Right lobe of liver (tissue), 6 donors: ENCODE results near the gene SMIM36. TPM values are rescaled to one million over a fixed set of nuclear protein-coding genes. Genes with fewer than 3 reads are reported as not detected.

Experiments
- ATAC-seq, 4 donors: fragments of 200-7000 bp; cut with Tn5 transposase; one replicate each; pipeline ENCODE4 v1.9.1; 2020; ENCODE audit warnings: mild to moderate bottlenecking in 4 of 4, moderate library complexity in 4 of 4
- DNase-seq, 3 donors: peaks; one replicate each; pipeline ENCODE4 v3.0.0-alpha.2; 2020
- H3K27ac ChIP-seq, 3 donors: fragments of 200-600 bp; one replicate each; pipeline ENCODE4 v1.8.0; 2022
- H3K27me3 ChIP-seq, 2 donors: fragments of 200-600 bp; one replicate each; pipeline ENCODE4 v1.8.0; 2022
- H3K36me3 ChIP-seq, 4 donors: fragments of 200-600 bp; sonication (generic) in 1 of 4; one replicate each; pipeline versions ENCODE4 v1.5.1 to v1.8.0; 2017 to 2022; ENCODE audit warnings: control low read depth in 1 of 4
- H3K4me1 ChIP-seq, 4 donors: fragments of 200-600 bp; sonication (generic) in 1 of 4; one replicate each; pipeline versions ENCODE4 v1.5.1 to v1.8.0; 2017 to 2022; ENCODE audit warnings: control low read depth in 1 of 4
- H3K4me3 ChIP-seq, 3 donors: fragments of 200-600 bp; one replicate each; pipeline ENCODE4 v1.8.0; 2022
- H3K9me3 ChIP-seq, 4 donors: fragments of 200-600 bp; sonication (generic) in 1 of 4; one replicate each; pipeline versions ENCODE4 v1.5.1 to v1.8.0; 2017 to 2022; ENCODE audit warnings: control low read depth in 1 of 4
- POLR2A ChIP-seq: fragments of 450-650 bp; IDR thresholded peaks from one replicate; pipeline ENCODE4 v1.6.1; 2017; ENCODE audit warnings: antibody characterized with exemption, mild to moderate bottlenecking
- WGBS: methylation state at CpG from one replicate; pipeline ENCODE4 v1.1.6; 2018; ENCODE audit warnings: low coverage, low lambda C conversion rate; ENCODE audit not compliant: insufficient coverage; ENCODE audit errors: missing lambda C conversion rate; 5-methylcytosine and 5-hydroxymethylcytosine counted together
- intact Hi-C, 2 donors: fragments of 100-400 bp; cut with DNase I; formaldehyde crosslinking; loops; one replicate each; pipeline versions ENCODE4 v1.11.2 to v1.14.1; 2022
- total RNA-seq, 6 experiments: library from RNA; depleted of rRNA in 2 of 6; stranded (reverse); fragments of >200 nt in 2 of 6; fragmentation: NEBNext Ultra II Directional in 3 of 6; extraction: Animal tissue kit (Norgen Biotek cat#: 25700) in 3 of 6; gene quantifications; one replicate each; pipeline versions ENCODE4 v1.1.0 to v1.2.4, GENCODE V29; 2016 to 2023
- TF ChIP-seq, protein P1 (sequence below), 4 donors: fragments of 200-600 bp in 3 of 4; fragments of 450-650 bp in 1 of 4; IDR thresholded peaks; one replicate each; pipeline versions ENCODE4 v1.5.1 to v1.8.0; 2016 to 2022; ENCODE audit warnings: antibody characterized with exemption in 4 of 4, mild to moderate bottlenecking in 2 of 4
- donor health status: DM: no; HTN: yes; CAD: no.
- donor health status: DM: no; HTN: no; CAD: no.
- donor health status: DM: no; HTN: no; CAD: no.
- donor health status: DM: no; HTN: yes; CAD: no.
- donor health status: DM: no; HTN: yes; CAD: no.

Gene SMIM36
- total RNA-seq, 6 experiments from 2014 or later = not detected

DNA sequence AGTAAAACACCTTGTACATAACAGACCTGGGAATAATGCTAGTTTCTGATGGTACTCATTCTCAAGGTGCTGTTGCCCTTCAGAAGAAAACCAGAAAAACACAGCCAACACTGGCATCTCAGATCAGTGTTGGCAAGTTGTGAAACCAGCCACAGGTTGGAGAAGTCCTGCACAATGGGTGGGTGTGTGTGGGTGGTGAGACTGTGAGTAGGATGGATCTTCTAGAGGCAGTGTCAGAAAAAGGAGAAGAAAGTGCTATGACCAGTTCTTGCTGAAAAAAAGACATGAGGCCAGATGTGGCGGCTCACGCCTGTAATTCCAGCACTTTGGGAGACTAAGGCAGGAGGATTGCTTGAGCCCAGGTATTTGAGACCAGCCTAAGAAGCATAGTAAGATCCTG is 35.2 kb upstream of the SMIM36 start:
- no peak for TF ChIP-seq POLR2A
- TF ChIP-seq, protein P1, sequence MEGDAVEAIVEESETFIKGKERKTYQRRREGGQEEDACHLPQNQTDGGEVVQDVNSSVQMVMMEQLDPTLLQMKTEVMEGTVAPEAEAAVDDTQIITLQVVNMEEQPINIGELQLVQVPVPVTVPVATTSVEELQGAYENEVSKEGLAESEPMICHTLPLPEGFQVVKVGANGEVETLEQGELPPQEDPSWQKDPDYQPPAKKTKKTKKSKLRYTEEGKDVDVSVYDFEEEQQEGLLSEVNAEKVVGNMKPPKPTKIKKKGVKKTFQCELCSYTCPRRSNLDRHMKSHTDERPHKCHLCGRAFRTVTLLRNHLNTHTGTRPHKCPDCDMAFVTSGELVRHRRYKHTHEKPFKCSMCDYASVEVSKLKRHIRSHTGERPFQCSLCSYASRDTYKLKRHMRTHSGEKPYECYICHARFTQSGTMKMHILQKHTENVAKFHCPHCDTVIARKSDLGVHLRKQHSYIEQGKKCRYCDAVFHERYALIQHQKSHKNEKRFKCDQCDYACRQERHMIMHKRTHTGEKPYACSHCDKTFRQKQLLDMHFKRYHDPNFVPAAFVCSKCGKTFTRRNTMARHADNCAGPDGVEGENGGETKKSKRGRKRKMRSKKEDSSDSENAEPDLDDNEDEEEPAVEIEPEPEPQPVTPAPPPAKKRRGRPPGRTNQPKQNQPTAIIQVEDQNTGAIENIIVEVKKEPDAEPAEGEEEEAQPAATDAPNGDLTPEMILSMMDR (IDR thresholded peaks at IDR 0.05) = no peak
- no peak for DNase-seq
- WGBS = 94% methylated on average over 2 of the region's 2 CpGs
- Histone ChIP-seq H3K9me3 (no peaks in the 10 kb centered on the region), H3K27ac (no peak overlapping the region), H3K27me3 (no peaks in the 10 kb centered on the region), H3K4me3 (no peak overlapping the region), H3K4me1 (no peaks in the 10 kb centered on the region), H3K36me3 (no peaks in the 10 kb centered on the region)
- ATAC-seq = no peak
- intact Hi-C loops = no loop called here

DNA sequence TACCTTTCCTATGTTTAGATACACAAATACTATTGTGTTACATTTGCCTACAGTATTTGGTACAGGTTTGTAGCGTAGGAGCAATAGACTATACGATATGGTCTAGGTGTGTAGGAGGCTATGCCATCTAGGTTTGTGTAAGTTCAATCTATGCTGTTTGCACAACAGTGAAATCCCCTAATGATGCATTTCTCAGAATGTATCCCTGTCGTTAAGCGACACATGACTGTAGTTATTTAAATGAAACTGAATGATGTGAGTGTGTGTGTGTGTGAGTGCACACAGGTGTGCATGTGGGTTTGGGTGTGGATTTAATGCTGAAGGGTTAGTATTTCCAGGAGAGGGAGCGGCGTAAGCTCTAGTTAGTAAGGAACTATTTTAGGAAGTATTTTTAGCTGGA is 34.6 kb upstream of the SMIM36 start:
- no peaks in the 10 kb centered on the region for H3K36me3 ChIP-seq
- no peak overlapping the region for H3K4me3 ChIP-seq
- DNase-seq = no peak
- H3K4me1 ChIP-seq = peaks cover 0 to 2% (median 0%) of the 10 kb centered on the region in 4 donors
- WGBS = 71% methylated on average over 6 of the region's 6 CpGs
- intact Hi-C loops = no loop called here
- no peak for TF ChIP-seq POLR2A
- TF ChIP-seq, protein P1 (IDR thresholded peaks at IDR 0.05) = no peak
- no peak for ATAC-seq
- no peaks in the 10 kb centered on the region for H3K27me3 ChIP-seq
- H3K27ac ChIP-seq = no peak overlapping the region
- H3K9me3 ChIP-seq = no peaks in the 10 kb centered on the region

- no peak overlapping the region for H3K27ac ChIP-seq
- H3K36me3 ChIP-seq = no peaks in the 10 kb centered on the region
- no peaks in the 10 kb centered on the region for H3K27me3 ChIP-seq
- TF ChIP-seq, protein P1 (IDR thresholded peaks at IDR 0.05) = no peak
- ATAC-seq (peak in 1 of 4 donors; percentile 58), DNase-seq (no peak)
- no peak overlapping the region for H3K4me3 ChIP-seq
- no peaks in the 10 kb centered on the region for H3K9me3 ChIP-seq
- intact Hi-C loops = no loop called here
- H3K4me1 ChIP-seq = peaks cover 0 to 10% (median 3%) of the 10 kb centered on the region in 4 donors
These were observed 32.5 kb upstream of the SMIM36 start for GRCh38 chr17:55543709-55544108.

- peak; percentile 51 to 88 (median 82) for ATAC-seq
- H3K27ac ChIP-seq = peak overlapping the region in 2 of 3 donors; percentile 33 to 64
- no peak for DNase-seq
- H3K4me3 ChIP-seq = no peak overlapping the region
- TF ChIP-seq POLR2A = no peak
- TF ChIP-seq, protein P1 (IDR thresholded peaks at IDR 0.05) = no peak
- H3K4me1 ChIP-seq = peaks cover 0 to 10% (median 3%) of the 10 kb centered on the region in 4 donors
- no peaks in the 10 kb centered on the region for H3K36me3 ChIP-seq
- H3K27me3 ChIP-seq = no peaks in the 10 kb centered on the region
- no peaks in the 10 kb centered on the region for H3K9me3 ChIP-seq
- intact Hi-C loops = no loop called here
- WGBS = 10% methylated on average over 4 of the region's 4 CpGs
These were observed 29.3 kb upstream of the SMIM36 start for GRCh38 chr17:55540414-55541091.
